NCI-H526 (cell line): Measurements from ENCODE around the gene DHX57.
A peak's percentile ranks its signal among the peaks of the same experiment; 100 is the strongest.
"Not testable (repeated sequence)": the region's sequence is repeated elsewhere in the genome, so short reads cannot be mapped to it uniquely, and the experiment has no call there.

Experiments used
- DNase-seq, 2 experiments: peaks; one replicate each; lab custom pipeline; 2025; lab: John Stamatoyannopoulos, UW

DHX57 gene

DNA sequence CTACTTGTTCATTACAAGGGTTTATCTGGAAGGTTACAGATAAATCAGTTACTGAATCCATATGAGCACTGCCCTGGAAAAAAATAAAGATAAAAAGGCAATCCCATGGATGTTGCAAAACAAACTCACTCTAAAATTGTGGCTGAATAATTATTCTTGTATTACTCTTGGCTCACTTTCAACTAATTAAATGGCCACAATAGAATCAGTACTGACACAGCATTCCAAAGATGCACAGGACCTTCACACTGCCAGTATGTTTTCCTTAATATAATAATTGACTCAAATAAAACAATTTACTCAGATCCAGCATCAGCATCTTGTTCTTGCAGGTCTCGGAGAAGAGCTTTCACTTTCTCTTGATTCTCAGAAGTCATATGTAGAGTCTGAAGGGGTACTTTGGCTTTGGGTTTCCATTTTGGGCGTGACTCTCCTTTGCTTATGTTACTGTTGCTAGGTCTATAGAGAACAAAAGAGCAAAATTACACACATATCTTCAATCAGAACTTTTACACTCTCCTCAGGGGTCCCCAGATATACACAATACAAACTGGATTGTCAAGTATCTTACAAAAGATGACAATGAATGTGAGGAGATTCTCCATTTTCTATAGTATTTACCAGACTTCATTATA lies 12.6 kb downstream of the DHX57 start:
- DNase-seq = no peak

- no peak for DNase-seq
These were observed 13.3 kb downstream of the DHX57 start for GRCh38 chr2:38862476-38862875.

DNA sequence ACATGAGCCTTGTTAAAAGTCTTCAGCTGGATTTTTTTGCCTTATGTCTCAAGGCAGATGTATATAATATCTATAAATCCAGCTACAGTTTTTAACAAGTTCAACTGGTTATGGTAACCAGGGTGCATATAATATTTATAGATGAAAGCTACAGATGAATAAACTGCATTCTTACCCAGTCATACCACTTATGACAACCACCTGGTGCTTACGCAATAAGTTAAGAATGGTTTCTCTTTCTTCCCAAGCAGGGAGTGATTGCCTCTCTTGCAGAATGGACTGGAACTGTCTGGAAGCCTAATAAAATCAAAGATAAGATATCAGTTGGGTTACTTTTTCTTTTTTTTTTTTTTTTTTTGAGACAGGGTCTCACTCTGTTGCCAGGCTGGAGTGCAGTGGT lies 19.6 kb downstream of the DHX57 start:
- DNase-seq = no peak

DNA sequence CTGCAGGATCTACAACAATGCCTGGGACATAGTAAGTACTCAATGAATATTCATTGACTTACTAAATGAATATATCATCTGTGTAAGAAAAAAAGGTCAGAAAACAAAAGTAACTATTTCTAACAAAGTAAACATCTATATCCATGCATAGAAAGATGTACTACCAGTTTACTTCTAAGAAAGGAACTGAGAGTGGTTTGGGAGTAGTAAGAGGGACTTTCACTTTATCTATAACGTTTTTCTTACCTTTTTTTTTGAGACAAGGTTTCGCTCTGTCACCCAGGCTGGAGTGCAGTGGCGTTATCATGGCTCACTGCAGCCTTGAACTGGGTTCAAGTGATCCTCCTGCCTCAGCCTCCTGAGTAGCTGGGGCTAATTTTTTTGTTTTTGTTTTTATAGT lies 25.7 kb downstream of the DHX57 start:
- no peak for DNase-seq

- DNase-seq = no peak
These were observed 38.9 kb downstream of the DHX57 start for GRCh38 chr2:38836791-38837190.

DNA sequence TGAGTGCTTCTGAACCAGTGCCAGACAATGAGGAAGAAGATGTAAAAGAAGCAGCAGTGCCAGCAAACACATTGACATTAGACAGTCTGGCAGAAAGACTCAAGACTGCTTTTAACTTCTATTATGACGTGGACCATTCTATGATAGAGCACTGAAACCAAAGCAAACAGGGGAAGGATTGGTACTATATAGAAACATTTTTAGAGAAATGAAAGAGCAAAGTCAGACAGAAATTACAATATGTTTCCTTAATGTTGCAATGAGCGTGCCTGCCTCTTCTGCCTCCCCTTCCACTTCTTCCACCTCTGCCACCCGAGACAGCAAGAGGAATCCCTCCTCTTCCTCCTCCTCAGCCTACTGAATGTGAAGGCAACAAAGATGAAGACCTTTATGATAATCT lies 39.7 kb downstream of the DHX57 start:
- DNase-seq = no peak

DNA sequence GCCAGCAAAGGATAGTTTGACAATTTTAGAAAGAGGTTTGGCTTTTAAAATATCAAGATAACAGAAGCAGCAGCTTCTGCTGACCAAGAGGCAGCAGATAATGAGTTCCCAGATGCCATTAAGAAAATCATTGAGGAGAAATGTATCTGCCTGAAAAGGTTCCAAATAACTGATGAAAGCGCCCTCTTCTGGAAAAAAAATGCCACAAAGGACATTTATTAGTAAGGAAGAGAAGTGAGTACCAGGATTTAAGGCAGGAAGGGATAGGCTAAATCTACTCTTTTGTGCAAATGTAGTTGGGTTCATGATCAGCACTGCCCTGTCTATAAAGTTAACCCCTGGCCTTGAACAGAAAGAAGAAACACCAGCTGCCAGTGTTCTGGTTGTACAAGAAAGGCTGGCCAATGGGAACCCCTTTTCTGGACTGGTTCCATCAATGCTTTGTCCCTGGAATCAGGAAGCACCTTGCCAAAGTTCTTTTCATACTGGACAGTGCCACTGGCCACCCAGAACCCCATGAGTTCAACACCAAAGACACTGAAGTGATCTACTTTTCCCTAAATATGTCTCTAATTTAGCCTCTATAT lies 40.6 kb downstream of the DHX57 start:
- DNase-seq = peak in 1 of 2 experiments; percentile 58

- no peak for DNase-seq
These were observed 45.1 kb downstream of the DHX57 start for GRCh38 chr2:38830526-38831159.

GRCh38 chr2:38829971-38830370 lies 45.8 kb downstream of the DHX57 start:
- DNase-seq = no peak

GRCh38 chr2:38828460-38828859 lies 47.3 kb downstream of the DHX57 start:
- no peak for DNase-seq

GRCh38 chr2:38827539-38828145 lies 48.1 kb downstream of the DHX57 start:
- DNase-seq = peak; percentile 49 to 60

- DNase-seq = no peak
These were observed 49.8 kb downstream of the DHX57 start for GRCh38 chr2:38825956-38826355.

GRCh38 chr2:38824906-38825305 lies 50.8 kb downstream of the DHX57 start:
- DNase-seq = no peak

DNA sequence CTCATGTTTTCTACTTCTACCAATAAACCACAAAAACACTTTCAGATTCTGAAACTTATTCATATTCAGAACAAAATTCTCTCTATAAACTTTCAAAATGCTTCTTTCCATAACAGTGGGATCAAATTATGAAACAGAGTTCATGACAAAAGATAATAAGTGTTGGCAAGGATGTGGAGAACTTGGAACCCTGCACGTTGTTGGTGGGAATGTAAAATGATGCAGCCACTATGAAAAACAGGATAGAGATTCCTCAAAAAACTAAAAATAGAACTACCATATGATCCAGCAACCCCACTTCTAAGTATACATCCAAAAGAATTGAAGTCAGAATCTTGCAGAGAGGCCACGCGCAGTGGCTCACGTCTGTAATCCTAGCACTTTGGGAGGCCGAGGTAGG lies 52.3 kb downstream of the DHX57 start:
- no peak for DNase-seq

- DNase-seq = peak in 1 of 2 experiments; percentile 5
These were observed 57.2 kb downstream of the DHX57 start for GRCh38 chr2:38818565-38818964.

DNA sequence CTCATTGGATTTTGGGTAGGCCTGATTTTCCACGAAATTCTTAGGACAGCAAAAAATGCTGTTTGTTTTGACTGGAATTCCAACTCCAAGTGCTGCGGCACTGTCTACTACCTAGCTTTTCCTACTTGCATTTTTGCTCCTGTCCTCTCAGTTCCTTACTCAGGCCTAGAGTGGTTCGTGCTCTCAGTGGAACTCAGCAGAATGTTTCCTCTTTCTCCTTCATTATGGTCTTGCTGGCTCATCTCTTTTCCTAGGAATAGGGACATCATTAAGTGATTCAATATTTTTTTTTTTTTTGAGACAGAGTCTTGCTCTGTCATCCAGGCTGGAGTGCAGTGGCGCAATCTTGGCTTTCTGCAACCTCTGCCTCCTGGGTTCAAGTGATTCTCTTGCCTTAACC lies 59.8 kb downstream of the DHX57 start:
- no peak for DNase-seq

DNA sequence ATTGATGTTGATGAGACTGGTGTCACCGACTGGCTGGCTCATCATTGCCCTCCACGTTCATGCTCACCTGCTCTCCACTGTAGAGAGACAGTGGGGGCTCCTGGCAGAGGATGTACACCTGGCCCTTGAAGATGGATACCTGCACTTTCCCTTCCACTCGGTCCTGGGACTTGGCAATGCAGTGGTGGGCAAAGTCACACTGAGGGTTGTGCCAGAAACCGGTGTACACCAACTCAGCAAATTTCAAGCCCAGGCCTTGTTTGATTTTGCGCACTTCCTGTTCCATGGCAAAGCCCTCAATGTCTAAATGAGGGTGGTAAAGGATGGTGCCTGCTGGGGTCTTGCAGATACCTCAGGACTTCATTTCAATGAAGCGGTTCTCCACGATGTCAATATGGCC lies 65.2 kb downstream of the DHX57 start:
- DNase-seq = no peak

GRCh38 chr2:38808677-38809076 lies 67.1 kb downstream of the DHX57 start:
- DNase-seq = no peak

GRCh38 chr2:38806733-38807059 lies 69.0 kb downstream of the DHX57 start:
- DNase-seq = no peak

DNA sequence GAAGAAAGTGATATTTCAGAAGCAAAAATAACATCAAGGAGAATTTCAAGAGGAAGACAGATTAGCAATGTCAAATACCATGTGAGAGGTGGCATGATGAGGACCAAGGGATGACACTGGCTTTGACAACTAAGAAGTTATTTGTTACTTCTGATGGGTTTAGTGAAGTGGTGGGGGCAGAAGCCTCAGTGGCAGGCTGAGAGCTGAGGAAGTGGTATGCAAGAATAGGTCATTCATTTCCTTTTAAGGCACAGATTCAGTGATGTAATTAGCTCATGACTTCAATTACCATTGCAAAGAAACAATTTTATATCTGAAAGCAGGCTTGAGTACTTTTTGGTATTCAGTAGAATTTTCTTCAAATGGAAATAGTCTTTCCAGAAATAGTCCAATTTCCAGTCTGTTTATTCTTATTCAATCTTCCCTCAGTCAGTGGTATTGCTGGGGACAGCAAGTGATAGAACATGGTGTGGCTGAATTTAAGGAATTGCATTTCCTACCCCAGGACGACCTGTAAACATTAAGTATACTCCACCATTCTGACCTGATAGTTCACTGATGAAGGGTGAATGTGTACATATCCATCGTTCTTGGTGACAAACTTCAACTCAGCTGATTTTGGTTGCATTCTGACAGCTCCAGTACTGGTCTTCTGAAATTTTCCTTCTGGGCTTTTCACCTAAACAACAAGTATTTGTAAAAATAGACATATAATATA lies 69.6 kb downstream of the DHX57 start:
- DNase-seq = no peak

GRCh38 chr2:38797953-38798352 lies 77.8 kb downstream of the DHX57 start:
- no peak for DNase-seq

GRCh38 chr2:38797250-38797676 lies 78.5 kb downstream of the DHX57 start:
- no peak for DNase-seq

GRCh38 chr2:38795016-38795415 lies 80.7 kb downstream of the DHX57 start:
- DNase-seq = not testable (repeated sequence)
